ENCODE measurements around the gene PRKD1. TPM values are rescaled to one million over a fixed set of nuclear protein-coding genes. Genes with fewer than 3 reads are reported as not detected.

Gene PRKD1
- total RNA-seq, 2 donors from 2014 or later = 1.0 to 2.8 TPM

DNA sequence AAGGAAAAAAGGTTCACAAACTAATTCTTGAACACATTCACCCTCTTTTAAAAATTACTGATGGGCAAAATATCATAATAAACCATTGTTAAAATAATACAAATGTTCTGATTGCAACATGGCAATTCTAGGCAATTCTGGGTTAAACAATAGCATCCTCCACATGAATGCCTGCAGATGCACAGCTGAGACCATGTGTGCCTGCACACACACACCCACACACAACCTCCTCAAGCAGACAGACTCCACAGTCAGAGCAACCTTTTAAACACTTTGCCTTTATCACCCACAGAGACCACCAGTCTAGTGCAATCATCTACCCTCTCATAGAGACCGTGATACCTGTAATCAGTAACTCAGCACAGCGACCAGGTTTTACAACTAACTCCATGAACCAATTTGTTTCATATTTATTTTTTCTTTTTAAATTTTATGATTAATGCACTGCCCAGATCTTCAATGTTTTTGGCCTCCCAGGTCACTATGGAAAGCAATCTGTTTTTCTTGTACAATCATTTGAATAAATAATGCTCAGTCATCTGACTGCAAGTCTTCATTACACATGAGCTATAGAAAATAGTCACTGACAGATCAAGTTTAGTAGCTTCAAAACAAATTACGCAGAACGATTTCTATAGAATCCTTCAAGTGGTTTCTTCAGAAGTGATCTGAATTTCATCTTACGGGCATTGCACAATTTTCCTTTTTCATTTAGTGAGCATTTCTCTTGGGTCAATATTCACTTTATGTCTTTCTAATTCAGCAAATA lies 105.8 kb downstream of the PRKD1 start:
- Histone ChIP-seq H3K4me3 (no peak overlapping the region), H3K9me3 (no peaks in the 10 kb centered on the region), H3K27me3 (no peaks in the 10 kb centered on the region), H3K36me3 (no peaks in the 10 kb centered on the region), H3K4me1 (no peaks in the 10 kb centered on the region), H3K27ac (no peak overlapping the region), H3K9ac (ENCODE audit: low read depth in 2 of 2, low read length in 2 of 2) (no peak overlapping the region)
- TF ChIP-seq, protein P1, sequence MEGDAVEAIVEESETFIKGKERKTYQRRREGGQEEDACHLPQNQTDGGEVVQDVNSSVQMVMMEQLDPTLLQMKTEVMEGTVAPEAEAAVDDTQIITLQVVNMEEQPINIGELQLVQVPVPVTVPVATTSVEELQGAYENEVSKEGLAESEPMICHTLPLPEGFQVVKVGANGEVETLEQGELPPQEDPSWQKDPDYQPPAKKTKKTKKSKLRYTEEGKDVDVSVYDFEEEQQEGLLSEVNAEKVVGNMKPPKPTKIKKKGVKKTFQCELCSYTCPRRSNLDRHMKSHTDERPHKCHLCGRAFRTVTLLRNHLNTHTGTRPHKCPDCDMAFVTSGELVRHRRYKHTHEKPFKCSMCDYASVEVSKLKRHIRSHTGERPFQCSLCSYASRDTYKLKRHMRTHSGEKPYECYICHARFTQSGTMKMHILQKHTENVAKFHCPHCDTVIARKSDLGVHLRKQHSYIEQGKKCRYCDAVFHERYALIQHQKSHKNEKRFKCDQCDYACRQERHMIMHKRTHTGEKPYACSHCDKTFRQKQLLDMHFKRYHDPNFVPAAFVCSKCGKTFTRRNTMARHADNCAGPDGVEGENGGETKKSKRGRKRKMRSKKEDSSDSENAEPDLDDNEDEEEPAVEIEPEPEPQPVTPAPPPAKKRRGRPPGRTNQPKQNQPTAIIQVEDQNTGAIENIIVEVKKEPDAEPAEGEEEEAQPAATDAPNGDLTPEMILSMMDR (IDR thresholded peaks at IDR 0.05) = no peak
- no peak for DNase-seq
- intact Hi-C loops (cut with DNase I) = no loop called here

DNA sequence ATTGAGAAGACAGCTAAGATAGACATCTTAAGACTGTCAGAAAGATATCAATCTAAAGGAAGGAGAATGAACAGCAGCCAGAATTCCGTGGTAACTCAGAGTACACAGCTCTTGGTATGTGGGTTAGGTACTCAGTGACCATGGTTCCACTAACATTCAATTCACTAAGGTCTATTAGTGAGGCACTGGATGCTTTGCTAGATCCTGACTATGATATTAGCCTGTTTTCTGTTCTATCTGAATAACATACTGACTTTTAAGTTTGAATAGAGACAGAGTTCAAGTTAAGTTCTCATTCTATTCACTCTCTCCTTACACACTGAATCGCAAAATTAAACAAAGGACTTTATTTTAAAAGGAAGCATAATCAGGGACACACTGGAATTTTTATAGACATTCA lies 106.4 kb downstream of the PRKD1 start:
- no peak for DNase-seq
- no peaks in the 10 kb centered on the region for H3K36me3 ChIP-seq
- H3K9me3 ChIP-seq = no peaks in the 10 kb centered on the region
- intact Hi-C loops (cut with DNase I) = no loop called here
- no peaks in the 10 kb centered on the region for H3K4me1 ChIP-seq
- H3K27me3 ChIP-seq = no peaks in the 10 kb centered on the region
- no peak overlapping the region for H3K4me3 ChIP-seq
- H3K9ac ChIP-seq (ENCODE audit: low read depth in 2 of 2, low read length in 2 of 2) = no peak overlapping the region
- H3K27ac ChIP-seq = no peak overlapping the region
- TF ChIP-seq, protein P1 (IDR thresholded peaks at IDR 0.05) = no peak

DNA sequence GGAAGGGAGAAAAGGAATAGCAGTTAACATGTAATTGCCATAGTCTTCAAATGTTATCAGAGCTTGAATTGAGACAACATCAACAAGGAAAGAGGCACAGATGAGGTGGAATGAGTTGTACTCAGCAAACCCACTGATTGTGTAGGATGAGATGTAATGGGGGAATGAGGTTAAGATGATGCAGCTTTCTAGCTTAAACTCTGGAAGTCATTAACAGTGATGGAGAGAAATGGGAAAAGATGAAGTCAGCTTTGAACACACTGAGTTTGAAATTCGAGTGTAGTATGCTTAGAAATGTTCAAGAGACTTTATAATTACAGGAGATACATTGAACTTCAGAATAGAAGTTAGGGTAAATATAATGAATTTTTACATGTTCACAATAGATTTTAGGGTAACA lies 106.9 kb downstream of the PRKD1 start:
- Histone ChIP-seq H3K9ac (ENCODE audit: low read depth in 2 of 2, low read length in 2 of 2) (no peak overlapping the region), H3K4me1 (no peaks in the 10 kb centered on the region), H3K9me3 (no peaks in the 10 kb centered on the region), H3K4me3 (no peak overlapping the region), H3K27ac (no peak overlapping the region), H3K27me3 (no peaks in the 10 kb centered on the region), H3K36me3 (no peaks in the 10 kb centered on the region)
- no peak for DNase-seq
- intact Hi-C loops (cut with DNase I) = no loop called here
- TF ChIP-seq, protein P1 (IDR thresholded peaks at IDR 0.05) = no peak

DNA sequence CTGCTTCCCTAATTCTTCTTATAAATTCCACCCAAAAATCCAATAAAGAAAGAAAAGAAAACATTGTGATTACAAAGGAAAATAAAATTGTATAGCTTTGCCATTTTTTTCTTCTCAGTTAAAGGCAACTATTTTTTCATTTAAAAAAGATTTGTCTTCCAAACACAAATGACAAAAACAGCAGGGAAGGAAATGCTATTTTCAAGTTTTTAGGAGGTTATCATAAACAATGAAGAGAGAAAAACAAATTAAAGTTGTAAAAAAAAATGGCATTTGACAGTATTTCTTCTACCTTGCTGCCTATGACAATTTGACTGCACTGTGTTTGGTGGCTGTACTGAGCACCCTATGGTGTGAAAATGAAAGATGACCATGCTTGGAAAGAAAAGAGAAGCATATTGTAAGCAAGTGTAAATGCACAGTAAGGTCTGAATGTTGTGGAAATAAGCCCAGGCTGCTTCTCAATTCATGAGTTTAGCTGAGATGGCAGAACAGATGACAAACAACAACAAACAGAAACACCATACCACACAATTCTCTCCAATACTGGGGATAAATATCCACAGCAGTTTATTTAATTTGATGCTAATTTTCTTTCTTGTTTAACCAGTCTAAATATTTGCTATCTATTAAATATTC lies 109.8 kb downstream of the PRKD1 start:
- no peak overlapping the region for H3K9ac ChIP-seq (ENCODE audit: low read depth in 2 of 2, low read length in 2 of 2)
- no peak overlapping the region for H3K27ac ChIP-seq
- no peaks in the 10 kb centered on the region for H3K9me3 ChIP-seq
- H3K27me3 ChIP-seq = no peaks in the 10 kb centered on the region
- H3K4me1 ChIP-seq = no peaks in the 10 kb centered on the region
- H3K4me3 ChIP-seq = no peak overlapping the region
- intact Hi-C loops (cut with DNase I) = no loop called here
- no peak for DNase-seq
- TF ChIP-seq, protein P1 (IDR thresholded peaks at IDR 0.05) = no peak
- no peaks in the 10 kb centered on the region for H3K36me3 ChIP-seq

DNA sequence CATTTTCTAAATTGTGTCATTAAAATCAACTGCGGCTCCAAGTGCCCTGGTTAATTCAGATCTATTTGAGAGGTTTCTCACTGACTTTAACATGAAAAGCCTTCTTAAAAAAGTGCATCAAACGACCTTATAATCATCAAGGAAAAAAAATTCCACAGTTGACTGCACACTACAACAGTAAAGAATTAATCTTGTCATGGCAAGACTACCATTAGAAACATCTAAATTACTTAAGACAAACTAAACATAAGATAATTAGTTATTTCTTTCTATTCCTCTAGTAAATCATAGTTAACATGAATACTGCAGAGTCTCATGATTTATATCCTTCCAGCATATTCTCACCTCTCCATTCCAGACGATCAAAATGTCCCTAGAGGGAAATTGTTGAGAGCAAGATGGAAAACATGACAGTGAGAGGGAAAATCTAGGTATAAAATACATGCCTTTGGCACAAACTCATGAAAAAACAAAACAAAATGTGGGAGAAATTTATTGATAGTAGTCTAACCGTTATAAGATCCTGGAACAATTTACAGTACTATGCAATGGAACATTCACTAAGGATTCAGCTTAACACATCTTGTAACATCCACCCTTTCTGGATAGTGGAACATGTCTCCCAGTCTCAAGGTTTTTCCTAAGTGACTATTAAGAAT lies 112.5 kb downstream of the PRKD1 start:
- H3K4me1 ChIP-seq = no peaks in the 10 kb centered on the region
- no peaks in the 10 kb centered on the region for H3K9me3 ChIP-seq
- H3K9ac ChIP-seq (ENCODE audit: low read depth in 2 of 2, low read length in 2 of 2) = no peak overlapping the region
- no peak overlapping the region for H3K4me3 ChIP-seq
- TF ChIP-seq, protein P1 (IDR thresholded peaks at IDR 0.05) = no peak
- no peaks in the 10 kb centered on the region for H3K27me3 ChIP-seq
- no peaks in the 10 kb centered on the region for H3K36me3 ChIP-seq
- no peak for DNase-seq
- intact Hi-C loops (cut with DNase I) = no loop called here
- H3K27ac ChIP-seq = no peak overlapping the region

Data from colonic mucosa (tissue), 4 donors.